Measurements from ENCODE around the gene CEP192.

The CEP192 gene

GRCh38 chr18:13136904-13137669 is 145.9 kb downstream of the CEP192 start:
- Histone ChIP-seq H3K4me2 (peak overlapping the region; percentile 97), H4K20me1 (ENCODE audit: insufficient read depth) (no peaks in the 10 kb centered on the region), H3K79me2 (ENCODE audit: insufficient read depth, low read depth) (no peaks in the 10 kb centered on the region), H3K9ac (peak overlapping the region; percentile 15; the same call in 1 of the 2 replicates), H3K27ac (no peak overlapping the region), H3K27me3 (ENCODE audit: insufficient read depth, low read depth) (peaks cover 29% of the 10 kb centered on the region; the same call in 1 of the 2 replicates), H3K4me1 (ENCODE audit: low read depth, poor library complexity, severe bottlenecking) (peaks cover 8% of the 10 kb centered on the region), H3K36me3 (ENCODE audit: insufficient read depth) (no peaks in the 10 kb centered on the region), H2AFZ (ENCODE audit: low read depth) (peak overlapping the region; percentile 86), H3K4me3 (IDR thresholded peaks at IDR 0.05; ENCODE audit: insufficient read depth, low read depth, low read length) (no peak overlapping the region)
- TF ChIP-seq CTCF (conservative IDR thresholded peaks at IDR 0.05; ENCODE audit: low read depth, low read length): no peak

DNA sequence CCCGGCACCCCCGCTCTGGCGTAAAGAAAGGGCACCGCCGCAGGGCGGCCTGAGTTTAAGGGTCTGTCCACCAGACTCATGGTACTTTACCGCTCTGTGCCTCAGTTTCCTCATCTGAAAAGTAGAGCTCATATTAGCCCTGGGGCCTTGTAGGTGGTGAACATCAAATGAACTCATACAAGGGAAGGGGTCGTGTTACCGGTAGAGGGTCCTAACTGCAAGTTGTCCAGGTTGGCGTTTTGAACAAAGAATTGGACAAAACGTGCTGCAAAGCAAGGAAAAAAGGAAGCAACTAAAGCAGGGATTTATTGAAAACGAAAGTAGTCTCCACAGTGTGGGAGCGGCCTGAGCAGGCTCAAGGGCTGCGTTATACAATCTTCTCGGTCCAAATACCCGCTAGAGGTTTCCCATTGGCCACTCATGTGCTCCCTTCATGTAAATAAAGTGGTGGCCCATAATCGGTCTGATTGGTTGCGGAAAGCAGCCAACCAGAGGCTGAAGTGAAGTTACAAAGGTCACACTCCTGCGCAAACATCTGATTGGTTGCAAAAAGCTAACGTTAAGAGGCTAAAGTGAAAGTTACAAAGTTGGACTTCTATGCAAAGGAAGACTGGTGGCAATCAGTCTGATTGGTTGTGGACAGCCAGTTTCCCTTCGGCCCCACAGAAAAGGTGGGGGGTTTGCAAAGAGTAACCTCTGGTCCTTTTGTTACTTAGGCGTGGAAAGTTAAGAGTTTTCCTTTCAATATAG is 146.7 kb downstream of the CEP192 start:
- no peaks in the 10 kb centered on the region for H3K79me2 ChIP-seq (ENCODE audit: insufficient read depth, low read depth)
- peaks cover 29% of the 10 kb centered on the region; the same call in 1 of the 2 replicates for H3K27me3 ChIP-seq (ENCODE audit: insufficient read depth, low read depth)
- H3K4me2 ChIP-seq: peak overlapping the region; percentile 97
- TF ChIP-seq CTCF (conservative IDR thresholded peaks at IDR 0.05; ENCODE audit: low read depth, low read length): no peak
- H3K4me1 ChIP-seq (ENCODE audit: low read depth, poor library complexity, severe bottlenecking): peaks cover 8% of the 10 kb centered on the region
- no peaks in the 10 kb centered on the region for H4K20me1 ChIP-seq (ENCODE audit: insufficient read depth)
- no peaks in the 10 kb centered on the region for H3K36me3 ChIP-seq (ENCODE audit: insufficient read depth)
- peak overlapping the region; percentile 15; the same call in 1 of the 2 replicates for H3K9ac ChIP-seq
- H3K4me3 ChIP-seq (IDR thresholded peaks at IDR 0.05; ENCODE audit: insufficient read depth, low read depth, low read length): no peak overlapping the region
- H2AFZ ChIP-seq (ENCODE audit: low read depth): peak overlapping the region; percentile 86
- no peak overlapping the region for H3K27ac ChIP-seq

DNA sequence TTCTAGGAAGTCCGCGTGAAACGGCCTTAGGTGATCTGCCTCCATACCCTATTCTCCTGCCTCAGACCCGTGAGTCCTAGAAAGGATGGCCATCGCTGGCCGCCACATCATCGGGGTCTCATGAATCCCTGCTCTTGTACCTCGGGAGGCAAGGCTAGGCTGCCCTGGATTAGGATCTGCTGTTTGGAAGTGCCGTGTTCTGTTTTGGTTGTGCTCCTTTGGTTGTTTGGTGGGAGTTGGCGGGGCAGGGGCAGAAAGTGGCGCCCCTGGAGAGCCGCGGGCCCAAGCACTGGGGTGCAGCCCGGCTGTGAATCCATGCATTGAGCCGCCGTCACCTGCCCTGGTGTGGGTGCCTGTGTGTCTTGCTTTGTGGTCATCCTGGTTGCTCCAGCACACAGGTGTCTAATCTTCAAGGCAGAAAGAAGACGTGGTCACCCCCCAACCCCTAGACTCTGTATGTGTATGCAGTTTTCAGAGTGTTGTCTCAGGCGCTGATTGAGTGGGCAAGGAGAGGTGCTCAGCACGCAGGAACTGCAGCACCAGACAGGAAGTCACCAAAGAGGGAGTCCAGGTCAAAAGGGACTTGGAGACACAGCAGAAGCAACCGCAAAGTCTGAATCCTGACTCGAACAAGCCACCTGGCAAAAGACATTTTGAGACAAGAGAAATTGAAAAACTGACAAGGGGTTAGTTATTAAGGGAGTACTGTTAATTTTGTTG is 147.4 kb downstream of the CEP192 start:
- peaks cover 29% of the 10 kb centered on the region; the same call in 1 of the 2 replicates for H3K27me3 ChIP-seq (ENCODE audit: insufficient read depth, low read depth)
- H2AFZ ChIP-seq (ENCODE audit: low read depth): no peak overlapping the region; the same call in 1 of the 2 replicates
- no peaks in the 10 kb centered on the region for H3K36me3 ChIP-seq (ENCODE audit: insufficient read depth)
- no peak overlapping the region for H3K27ac ChIP-seq
- peaks cover 8% of the 10 kb centered on the region for H3K4me1 ChIP-seq (ENCODE audit: low read depth, poor library complexity, severe bottlenecking)
- H3K79me2 ChIP-seq (ENCODE audit: insufficient read depth, low read depth): no peaks in the 10 kb centered on the region
- H3K9ac ChIP-seq: no peak overlapping the region
- H4K20me1 ChIP-seq (ENCODE audit: insufficient read depth): no peaks in the 10 kb centered on the region
- H3K4me3 ChIP-seq (IDR thresholded peaks at IDR 0.05; ENCODE audit: insufficient read depth, low read depth, low read length): no peak overlapping the region
- no peak for TF ChIP-seq CTCF (conservative IDR thresholded peaks at IDR 0.05; ENCODE audit: low read depth, low read length)
- peak overlapping the region; percentile 97 for H3K4me2 ChIP-seq

GRCh38 chr18:13139885-13140450 is 148.8 kb downstream of the CEP192 start:
- peaks cover 8% of the 10 kb centered on the region for H3K4me1 ChIP-seq (ENCODE audit: low read depth, poor library complexity, severe bottlenecking)
- no peaks in the 10 kb centered on the region for H3K79me2 ChIP-seq (ENCODE audit: insufficient read depth, low read depth)
- no peak for TF ChIP-seq CTCF (conservative IDR thresholded peaks at IDR 0.05; ENCODE audit: low read depth, low read length)
- H3K4me2 ChIP-seq: no peak overlapping the region
- H3K27ac ChIP-seq: no peak overlapping the region
- H3K9ac ChIP-seq: no peak overlapping the region
- H3K4me3 ChIP-seq (IDR thresholded peaks at IDR 0.05; ENCODE audit: insufficient read depth, low read depth, low read length): no peak overlapping the region
- H3K27me3 ChIP-seq (ENCODE audit: insufficient read depth, low read depth): peaks cover 29% of the 10 kb centered on the region; the same call in 1 of the 2 replicates
- no peaks in the 10 kb centered on the region for H4K20me1 ChIP-seq (ENCODE audit: insufficient read depth)
- H3K36me3 ChIP-seq (ENCODE audit: insufficient read depth): no peaks in the 10 kb centered on the region
- no peak overlapping the region for H2AFZ ChIP-seq (ENCODE audit: low read depth)

All from KMS-11 (cell line).